B cell (primary cell): ENCODE results near the gene FKBP10. TPM values are rescaled to one million over a fixed set of nuclear protein-coding genes. Genes with fewer than 3 reads are reported as not detected.
A peak's percentile ranks its signal among the peaks of the same experiment; 100 is the strongest.

Source experiments
- ATAC-seq: fragments of 200-7000 bp; cut with Tn5 transposase; one replicate; pipeline ENCODE4 v1.10.0; 2021; ENCODE audit warnings: low read depth, mild to moderate bottlenecking, moderate number of reproducible peaks, moderate library complexity
- CTCF ChIA-PET: fragments of 350-600 bp; sonication (Branson Sonifier 250); formaldehyde crosslinking; loops from one replicate; lab custom pipeline; 2021; ENCODE audit warnings: antibody characterized with exemption, inconsistent platforms; lab: Charles Lee
- POLR2A ChIA-PET: fragments of 350-600 bp; sonication (Branson Sonifier 250); formaldehyde crosslinking; loops from one replicate; lab custom pipeline; 2021; ENCODE audit warnings: antibody characterized with exemption; lab: Charles Lee
- DNase-seq: peaks from one replicate; pipeline ENCODE4 v3.0.0; 2013
- H2AFZ ChIP-seq: 2 replicates; pipeline ENCODE4 v1.6.1; 2012; ENCODE audit warnings: mild to moderate bottlenecking, low read depth, low read length; ENCODE audit not compliant: insufficient read depth, poor library complexity, severe bottlenecking
- H3K27ac ChIP-seq, 2 donors: 1 replicate in 1 of 2; 2 replicates in 1 of 2; pipeline ENCODE4 v1.5.1; 2012 to 2013; ENCODE audit warnings: low read length in 2 of 2, mild to moderate bottlenecking in 2 of 2, moderate library complexity in 1 of 2
- H3K27me3 ChIP-seq, 4 experiments: fragments of 200-600 bp in 1 of 4; sonication (generic) in 1 of 4; replicated peaks in 1 of 4; 1 replicate in 2 of 4; 2 replicates in 2 of 4; pipeline versions ENCODE4 v1.6.1 to v1.7.0; 2013 to 2016; ENCODE audit warnings: low read length in 3 of 4, mild to moderate bottlenecking in 2 of 4, mixed read lengths in 1 of 4, moderate library complexity in 1 of 4; ENCODE audit not compliant: insufficient read depth in 4 of 4, control insufficient read depth in 3 of 4; ENCODE audit errors: control extremely low read depth in 1 of 4
- H3K36me3 ChIP-seq, 2 experiments: replicated peaks in 1 of 2; 1 replicate in 1 of 2; 2 replicates in 1 of 2; pipeline versions ENCODE4 v1.6.1 to v1.7.1; 2013; ENCODE audit warnings: low read length in 1 of 2; ENCODE audit not compliant: insufficient read depth in 2 of 2, control insufficient read depth in 1 of 2; ENCODE audit errors: control extremely low read depth in 1 of 2, extremely low read depth in 1 of 2
- H3K4me1 ChIP-seq, 2 donors: fragments of 200-600 bp in 1 of 2; sonication (generic) in 1 of 2; 1 replicate in 1 of 2; 2 replicates in 1 of 2; pipeline versions ENCODE4 v1.5.1 to v1.6.1; 2013 to 2017; ENCODE audit warnings: low read length in 2 of 2; ENCODE audit not compliant: control insufficient read depth in 2 of 2, insufficient read depth in 2 of 2
- H3K4me2 ChIP-seq: replicated peaks from 2 replicates; pipeline ENCODE3; 2012; ENCODE audit warnings: mild to moderate bottlenecking, low read depth, low read length; ENCODE audit not compliant: poor library complexity, severe bottlenecking
- H3K4me3 ChIP-seq, 5 experiments: fragments of 200-600 bp in 1 of 5; sonication (generic) in 1 of 5; 1 replicate in 3 of 5; 2 replicates in 2 of 5; pipeline versions ENCODE4 v1.5.1 to v1.7.0; 2011 to 2016; ENCODE audit warnings: low read length in 4 of 5, mild to moderate bottlenecking in 4 of 5, low read depth in 2 of 5, control low read depth in 1 of 5, moderate library complexity in 1 of 5; ENCODE audit not compliant: insufficient read depth in 1 of 5; ENCODE audit errors: control extremely low read depth in 1 of 5, extremely low read depth in 1 of 5
- H3K79me2 ChIP-seq: fragments of 200-600 bp; sonication (generic); one replicate; pipeline ENCODE4 v1.6.0; 2016; ENCODE audit warnings: low read length; ENCODE audit not compliant: control insufficient read depth, insufficient read depth
- H3K9ac ChIP-seq: fragments of 200-600 bp; sonication (generic); 2 replicates; pipeline ENCODE4 v1.6.1; 2017; ENCODE audit warnings: mild to moderate bottlenecking, low read length, moderate library complexity
- H3K9me3 ChIP-seq, 3 donors: one replicate each; pipeline versions ENCODE4 v1.6.1 to v1.7.1; 2013; ENCODE audit warnings: low read length in 2 of 3; ENCODE audit not compliant: control insufficient read depth in 2 of 3, insufficient read depth in 1 of 3; ENCODE audit errors: control extremely low read depth in 1 of 3
- H4K20me1 ChIP-seq: 2 replicates; pipeline ENCODE4 v1.6.0; 2012; ENCODE audit warnings: mild to moderate bottlenecking, low read length; ENCODE audit not compliant: insufficient read depth, control insufficient read depth, poor library complexity, severe bottlenecking
- H3K27ac Mint-ChIP-seq: one replicate; pipeline ENCODE4 v1.8.0; 2021; ENCODE audit warnings: mixed read lengths
- H3K27me3 Mint-ChIP-seq: one replicate; pipeline ENCODE4 v1.8.0; 2021; ENCODE audit warnings: mixed read lengths
- H3K4me1 Mint-ChIP-seq: one replicate; pipeline ENCODE4 v1.8.0; 2021; ENCODE audit warnings: mixed read lengths
- H3K4me3 Mint-ChIP-seq: one replicate; pipeline ENCODE4 v1.8.0; 2021; ENCODE audit warnings: mixed read lengths
- H3K9me3 Mint-ChIP-seq: one replicate; pipeline ENCODE4 v1.8.0; 2022; ENCODE audit warnings: mixed read lengths; ENCODE audit not compliant: insufficient read depth
- CTCF ChIP-seq: fragments of 200-600 bp; IDR thresholded peaks from one replicate; pipeline ENCODE4 v1.8.0; 2022; ENCODE audit warnings: antibody characterized with exemption, mild to moderate bottlenecking
- EZH2 ChIP-seq: IDR thresholded peaks from 2 replicates; pipeline ENCODE4 v1.6.1; 2012; ENCODE audit warnings: borderline replicate concordance, low read depth, mild to moderate bottlenecking, moderate library complexity, low read length; ENCODE audit not compliant: insufficient read depth, poor library complexity, severe bottlenecking
- WGBS: methylation state at CpG from one replicate; pipeline ENCODE4 v1.1.5; 2013; ENCODE audit warnings: missing lambda C conversion rate; ENCODE audit not compliant: insufficient coverage; 5-methylcytosine and 5-hydroxymethylcytosine counted together
- intact Hi-C: fragments of 100-400 bp; cut with micrococcal nuclease; formaldehyde crosslinking; loops from one replicate; pipeline ENCODE4 v1.10.0; 2022
- polyA plus RNA-seq: library from polyadenylated mRNA; depleted of rRNA; stranded (reverse); fragments of >200 nt; gene quantifications from 2 replicates; pipeline ENCODE4 v1.2.3, GENCODE V29; 2012
- total RNA-seq, 2 donors: library from RNA; stranded (reverse); fragments of 120-200 nt in 1 of 2; gene quantifications; 1 replicate in 1 of 2; 2 replicates in 1 of 2; pipeline versions ENCODE4 v1.2.3 to v1.2.4, GENCODE V29; 2013 to 2022

FKBP10 gene
- total and polyA plus RNA-seq, 2 donors (not counting 1 experiment from before 2014, with no cell fraction given), result 0.21 to 0.34 TPM

GRCh38 chr17:41818024-41818423 lies 5.2 kb downstream of the FKBP10 start:
- Histone ChIP-seq H3K4me1 (no peaks in the 10 kb centered on the region), H4K20me1 (no peaks in the 10 kb centered on the region), H3K36me3 (no peaks in the 10 kb centered on the region), H3K9me3 (no peaks in the 10 kb centered on the region), H3K9ac (no peak overlapping the region), H3K27ac (no peak overlapping the region), H3K4me3 (no peak overlapping the region), H3K27me3 (peaks cover 0 to 1% (median 0%) of the 10 kb centered on the region in 4 experiments), H3K79me2 (no peaks in the 10 kb centered on the region), H2AFZ (no peak overlapping the region), H3K4me2 (no peak overlapping the region)
- no peak overlapping the region for H3K4me3 Mint-ChIP-seq
- WGBS, result 93% methylated on average over 15 of the region's 20 CpGs
- DNase-seq (no peak), ATAC-seq (no peak)
- TF ChIP-seq CTCF (no peak), EZH2 (no peak)
- H3K27me3 Mint-ChIP-seq, result no peaks in the 10 kb centered on the region
- ChIA-PET CTCF (interaction anchor here (1.3 kb wide), 1 partner anchor 16 kb away, joined by 3 read pairs; no protein-coding TSS in a partner anchor), POLR2A (no interaction called here)
- no peaks in the 10 kb centered on the region for H3K9me3 Mint-ChIP-seq
- H3K27ac Mint-ChIP-seq, result peak overlapping the region; percentile 37
- intact Hi-C loops, result no loop called here
- H3K4me1 Mint-ChIP-seq, result peaks cover 2% of the 10 kb centered on the region

- Histone ChIP-seq H3K36me3 (peaks cover 0 to 13% of the 10 kb centered on the region in 2 experiments), H3K9ac (no peak overlapping the region), H3K4me2 (no peak overlapping the region), H2AFZ (no peak overlapping the region), H3K27me3 (no peaks in the 10 kb centered on the region), H3K9me3 (no peaks in the 10 kb centered on the region), H3K4me1 (no peaks in the 10 kb centered on the region), H4K20me1 (no peaks in the 10 kb centered on the region), H3K4me3 (no peak overlapping the region), H3K27ac (no peak overlapping the region), H3K79me2 (no peaks in the 10 kb centered on the region)
- Mint-ChIP-seq H3K9me3 (no peaks in the 10 kb centered on the region), H3K27me3 (no peaks in the 10 kb centered on the region), H3K4me1 (no peaks in the 10 kb centered on the region), H3K27ac (no peak overlapping the region), H3K4me3 (no peak overlapping the region)
- POLR2A ChIA-PET, result no interaction called here
- DNase-seq (no peak), ATAC-seq (no peak)
- CTCF ChIA-PET, result no interaction called here
- WGBS, result 84% methylated on average over 8 of the region's 14 CpGs
- intact Hi-C loops, result no loop called here
- TF ChIP-seq EZH2 (no peak), CTCF (no peak)
Observed at GRCh38 chr17:41821776-41822175, 9.0 kb downstream of the FKBP10 start.
